Mesothelial cell of epicardium (in vitro differentiated cells): ENCODE measurements around the gene COL21A1. TPM values are rescaled to one million over a fixed set of nuclear protein-coding genes. Genes with fewer than 3 reads are reported as not detected.

Source experiments
- DNase-seq, 2 experiments: peaks; one replicate each; pipeline ENCODE4 v3.0.0; 2021; ENCODE audit warnings: low spot score in 2 of 2; ENCODE audit not compliant: unreplicated experiment in 2 of 2
- H3K27ac Mint-ChIP-seq: 2 replicates; pipeline ENCODE4 v1.8.0; 2021; ENCODE audit warnings: mixed read lengths
- H3K27me3 Mint-ChIP-seq: 2 replicates; pipeline ENCODE4 v1.8.0; 2021; ENCODE audit warnings: low read depth, mixed read lengths
- H3K36me3 Mint-ChIP-seq: 2 replicates; pipeline ENCODE4 v1.8.0; 2021; ENCODE audit warnings: mixed read lengths
- H3K4me1 Mint-ChIP-seq: 2 replicates; pipeline ENCODE4 v1.8.0; 2021; ENCODE audit warnings: mixed read lengths
- H3K4me3 Mint-ChIP-seq: 2 replicates; pipeline ENCODE4 v1.8.0; 2021; ENCODE audit warnings: mild to moderate bottlenecking, moderate library complexity, mixed read lengths
- H3K9me3 Mint-ChIP-seq: 2 replicates; pipeline ENCODE4 v1.8.0; 2021; ENCODE audit warnings: mixed read lengths
- total RNA-seq: library from RNA; stranded (reverse); gene quantifications from 3 replicates; pipeline ENCODE4 v1.2.1, GENCODE V29; 2021
- TF ChIP-seq, protein P1 (sequence below): fragments of 200-600 bp; sonication (generic); IDR thresholded peaks from one replicate; pipeline ENCODE4 v1.5.0; 2021; ENCODE audit warnings: antibody characterized with exemption; ENCODE audit not compliant: unreplicated experiment

Gene COL21A1
- total RNA-seq, 1 donor from 2014 or later: 17.5 TPM

DNA sequence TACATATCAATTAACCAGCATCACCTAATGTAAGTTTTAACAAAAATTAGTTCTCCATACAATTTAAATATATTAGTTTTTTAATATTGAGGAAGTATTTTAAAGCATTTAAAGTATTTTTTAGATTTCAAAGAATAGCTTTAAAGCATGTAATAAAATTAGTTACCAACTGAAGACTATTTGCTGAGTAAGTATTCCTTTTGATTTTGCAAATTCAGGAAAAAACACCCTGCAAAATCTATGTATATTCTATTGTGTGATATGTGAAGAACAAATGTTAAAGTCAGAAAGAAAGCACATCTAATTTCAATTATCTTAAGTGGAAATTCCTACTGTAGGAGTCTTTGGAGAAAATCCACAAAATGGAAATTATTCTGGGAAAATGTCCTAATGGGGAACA lies 107.3 kb downstream of the COL21A1 start:
- H3K9me3 Mint-ChIP-seq: peaks cover 18% of the 10 kb centered on the region
- H3K36me3 Mint-ChIP-seq: peaks cover 2% of the 10 kb centered on the region
- DNase-seq: no peak
- H3K27me3 Mint-ChIP-seq: no peaks in the 10 kb centered on the region
- TF ChIP-seq, protein P1, sequence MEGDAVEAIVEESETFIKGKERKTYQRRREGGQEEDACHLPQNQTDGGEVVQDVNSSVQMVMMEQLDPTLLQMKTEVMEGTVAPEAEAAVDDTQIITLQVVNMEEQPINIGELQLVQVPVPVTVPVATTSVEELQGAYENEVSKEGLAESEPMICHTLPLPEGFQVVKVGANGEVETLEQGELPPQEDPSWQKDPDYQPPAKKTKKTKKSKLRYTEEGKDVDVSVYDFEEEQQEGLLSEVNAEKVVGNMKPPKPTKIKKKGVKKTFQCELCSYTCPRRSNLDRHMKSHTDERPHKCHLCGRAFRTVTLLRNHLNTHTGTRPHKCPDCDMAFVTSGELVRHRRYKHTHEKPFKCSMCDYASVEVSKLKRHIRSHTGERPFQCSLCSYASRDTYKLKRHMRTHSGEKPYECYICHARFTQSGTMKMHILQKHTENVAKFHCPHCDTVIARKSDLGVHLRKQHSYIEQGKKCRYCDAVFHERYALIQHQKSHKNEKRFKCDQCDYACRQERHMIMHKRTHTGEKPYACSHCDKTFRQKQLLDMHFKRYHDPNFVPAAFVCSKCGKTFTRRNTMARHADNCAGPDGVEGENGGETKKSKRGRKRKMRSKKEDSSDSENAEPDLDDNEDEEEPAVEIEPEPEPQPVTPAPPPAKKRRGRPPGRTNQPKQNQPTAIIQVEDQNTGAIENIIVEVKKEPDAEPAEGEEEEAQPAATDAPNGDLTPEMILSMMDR: no peak
- no peak overlapping the region for H3K4me3 Mint-ChIP-seq
- no peak overlapping the region for H3K27ac Mint-ChIP-seq
- no peaks in the 10 kb centered on the region for H3K4me1 Mint-ChIP-seq

DNA sequence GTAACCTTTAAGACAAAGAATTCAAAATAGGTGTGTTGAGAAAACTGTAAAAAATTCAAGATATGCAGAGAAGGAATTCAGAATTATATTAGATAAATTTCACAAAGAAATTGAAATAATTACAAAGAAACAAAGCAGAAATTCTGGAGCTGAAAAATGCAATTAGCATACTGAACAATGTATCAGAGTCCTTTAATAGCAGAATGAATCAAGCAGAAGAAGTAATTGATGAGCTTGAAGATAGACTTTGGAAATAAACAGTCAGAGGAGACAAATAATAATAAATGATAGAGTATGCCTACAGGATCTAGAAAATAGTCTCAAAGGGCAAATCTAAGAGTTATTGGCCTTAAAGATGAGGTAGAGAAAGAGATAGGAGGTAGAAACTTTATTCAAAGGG lies 131.7 kb downstream of the COL21A1 start:
- Mint-ChIP-seq H3K36me3 (peaks cover 10% of the 10 kb centered on the region), H3K4me3 (no peak overlapping the region), H3K27me3 (no peaks in the 10 kb centered on the region), H3K9me3 (peaks cover 39% of the 10 kb centered on the region), H3K4me1 (no peaks in the 10 kb centered on the region), H3K27ac (no peak overlapping the region)
- no peak for DNase-seq
- TF ChIP-seq, protein P1: no peak

DNA sequence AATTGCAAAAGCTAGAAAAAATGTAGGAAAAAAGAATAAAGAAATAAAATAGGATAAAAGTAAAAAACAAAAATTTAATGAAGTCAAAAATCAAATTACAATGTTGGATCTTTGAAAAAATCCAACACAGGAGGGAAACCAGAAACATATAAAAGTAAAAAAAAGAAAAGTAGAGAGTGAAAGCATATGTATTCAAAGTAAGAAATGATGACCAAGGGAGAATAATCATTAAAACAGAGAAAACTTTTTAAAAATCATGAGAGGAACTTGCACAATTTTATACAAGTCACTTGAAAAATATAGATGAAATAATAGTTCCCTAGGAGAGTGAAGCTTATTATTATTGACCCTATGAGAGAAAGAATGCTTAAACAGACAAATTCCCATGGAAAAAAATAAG lies 138.2 kb downstream of the COL21A1 start:
- H3K9me3 Mint-ChIP-seq: peaks cover 12% of the 10 kb centered on the region
- no peak overlapping the region for H3K4me3 Mint-ChIP-seq
- TF ChIP-seq, protein P1: no peak
- H3K27me3 Mint-ChIP-seq: no peaks in the 10 kb centered on the region
- H3K27ac Mint-ChIP-seq: no peak overlapping the region
- peaks cover 4% of the 10 kb centered on the region for H3K36me3 Mint-ChIP-seq
- DNase-seq: no peak
- no peaks in the 10 kb centered on the region for H3K4me1 Mint-ChIP-seq

DNA sequence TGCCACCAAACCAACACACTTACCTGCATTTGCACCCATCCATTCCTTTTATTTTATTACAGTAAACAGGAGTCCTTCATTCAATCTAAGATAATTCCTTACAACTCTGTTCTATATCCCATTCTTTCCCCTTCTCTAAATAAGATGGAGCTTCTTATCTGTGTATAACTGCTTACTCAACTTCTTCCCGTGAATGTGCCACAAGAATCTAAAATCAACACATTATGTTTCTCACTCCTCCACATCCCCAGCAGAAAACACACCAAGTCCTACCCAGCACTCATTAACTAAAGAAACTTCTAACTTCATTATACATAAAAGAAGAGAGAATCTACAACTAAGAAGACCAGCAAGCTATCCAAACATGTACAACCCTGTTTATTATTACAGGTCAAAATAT lies 141.1 kb downstream of the COL21A1 start:
- H3K9me3 Mint-ChIP-seq: peaks cover 6% of the 10 kb centered on the region

DNA sequence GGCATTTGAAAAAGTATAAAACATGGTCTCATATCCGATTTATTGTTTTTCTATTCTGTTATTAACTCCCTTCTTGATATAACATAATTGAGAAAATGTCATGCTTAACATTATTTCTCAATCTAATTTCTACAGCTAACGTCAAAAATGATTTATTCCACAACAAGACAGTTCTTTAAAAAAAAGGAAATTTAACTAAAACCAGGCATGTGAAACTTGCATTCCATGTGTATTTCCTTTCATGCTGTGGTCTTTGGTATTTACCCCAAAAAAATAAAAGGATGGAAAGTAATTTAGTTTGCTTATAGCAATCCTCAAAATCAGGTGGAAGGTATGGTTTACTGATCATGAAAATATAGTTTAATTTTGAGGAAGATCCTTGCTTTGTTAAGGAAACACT lies 142.8 kb downstream of the COL21A1 start:
- no peak overlapping the region for H3K27ac Mint-ChIP-seq
- peaks cover under 1% of the 10 kb centered on the region for H3K9me3 Mint-ChIP-seq
- TF ChIP-seq, protein P1: no peak
- no peaks in the 10 kb centered on the region for H3K36me3 Mint-ChIP-seq
- H3K27me3 Mint-ChIP-seq: no peaks in the 10 kb centered on the region
- no peak overlapping the region for H3K4me3 Mint-ChIP-seq
- peaks cover 2% of the 10 kb centered on the region for H3K4me1 Mint-ChIP-seq
- DNase-seq: no peak

More for the DNA sequence above, 141.1 kb downstream of the COL21A1 start:
- no peak overlapping the region for H3K4me3 Mint-ChIP-seq
- no peak for DNase-seq
- H3K27ac Mint-ChIP-seq: no peak overlapping the region
- peaks cover 4% of the 10 kb centered on the region for H3K36me3 Mint-ChIP-seq
- no peaks in the 10 kb centered on the region for H3K27me3 Mint-ChIP-seq
- H3K4me1 Mint-ChIP-seq: peaks cover 2% of the 10 kb centered on the region
- TF ChIP-seq, protein P1: no peak

DNA sequence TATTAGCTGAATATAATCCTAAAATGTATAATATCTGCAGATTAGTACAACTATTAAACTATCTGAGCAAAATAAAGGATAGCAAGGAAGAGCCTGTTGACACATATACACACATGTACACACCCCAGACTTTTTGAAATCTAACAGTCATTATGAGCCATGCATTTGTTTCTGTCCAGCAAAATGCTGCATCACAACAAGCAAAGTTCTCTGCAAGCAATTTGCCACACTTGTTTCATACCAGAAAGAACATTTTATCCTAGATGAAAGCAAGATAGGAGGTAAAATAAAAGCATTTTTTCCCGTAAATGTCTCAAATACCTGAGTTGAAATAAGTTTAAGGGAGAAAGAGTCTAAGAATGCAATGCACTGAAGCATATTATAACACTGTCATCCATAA lies 145.2 kb downstream of the COL21A1 start:
- Mint-ChIP-seq H3K4me3 (no peak overlapping the region), H3K9me3 (peaks cover 3% of the 10 kb centered on the region), H3K27me3 (no peaks in the 10 kb centered on the region), H3K36me3 (no peaks in the 10 kb centered on the region), H3K4me1 (peaks cover 5% of the 10 kb centered on the region), H3K27ac (no peak overlapping the region)
- TF ChIP-seq, protein P1: no peak
- DNase-seq: no peak
